Measurements from ENCODE around the gene AHDC1.

GRCh38 chr1:27638805-27639204 is 34.9 kb upstream of the AHDC1 start:
- no peak for TF ChIP-seq CTCF (IDR thresholded peaks at IDR 0.05; ENCODE audit: poor library complexity, severe bottlenecking)
- TF ChIP-seq EZH2 (IDR thresholded peaks at IDR 0.05; ENCODE audit: borderline replicate concordance, insufficient read depth, low read length, poor library complexity, severe bottlenecking): no peak
- TF ChIP-seq REST (IDR thresholded peaks at IDR 0.05; ENCODE audit: borderline replicate concordance): no peak
- TF ChIP-seq EP300 (conservative IDR thresholded peaks at IDR 0.05; ENCODE audit: poor library complexity, severe bottlenecking): no peak
- TF ChIP-seq POLR2AphosphoS5 (IDR thresholded peaks at IDR 0.05): no peak
- no peak for TF ChIP-seq TAF1 (IDR thresholded peaks at IDR 0.05; ENCODE audit: low read depth)
- TF ChIP-seq RAD21 (conservative IDR thresholded peaks at IDR 0.05): no peak

Data from neural cell (in vitro differentiated cells).